CD4-positive, CD25-positive, alpha-beta regulatory T cell (primary cell): ENCODE measurements around the gene SCART1. TPM values are rescaled to one million over a fixed set of nuclear protein-coding genes. Genes with fewer than 3 reads are reported as not detected.
"Not testable (repeated sequence)": the region's sequence is repeated elsewhere in the genome, so short reads cannot be mapped to it uniquely, and the experiment has no call there.

ENCODE experiments used
- ATAC-seq, 2 donors: fragments of 150-1000 bp; cut with Tn5 transposase; one replicate each; pipeline ENCODE4 v1.10.0; 2021; ENCODE audit warnings: low read depth in 2 of 2, moderate number of reproducible peaks in 2 of 2, moderate library complexity in 1 of 2
- DNase-seq, 3 donors: peaks; one replicate each; pipeline versions ENCODE4 v3.0.0 to v3.0.0-alpha.2; 2012 to 2022; ENCODE audit warnings: mixed read lengths in 1 of 3
- H3K27ac ChIP-seq: one replicate; pipeline ENCODE4 v1.7.0; 2013; ENCODE audit warnings: mild to moderate bottlenecking, low read length; ENCODE audit not compliant: insufficient read depth, poor library complexity, severe bottlenecking
- H3K27me3 ChIP-seq: one replicate; pipeline ENCODE4 v1.7.0; 2013; ENCODE audit warnings: low read length; ENCODE audit not compliant: control insufficient read depth, insufficient read depth
- H3K36me3 ChIP-seq: one replicate; pipeline ENCODE4 v1.7.0; 2013; ENCODE audit warnings: mild to moderate bottlenecking, low read length, moderate library complexity; ENCODE audit not compliant: control insufficient read depth, insufficient read depth
- H3K4me1 ChIP-seq: 2 replicates; pipeline ENCODE4 v1.7.0; 2013; ENCODE audit warnings: mild to moderate bottlenecking, low read length; ENCODE audit not compliant: insufficient read depth, control insufficient read depth, poor library complexity, severe bottlenecking
- H3K4me3 ChIP-seq: one replicate; pipeline ENCODE4 v1.7.0; 2013; ENCODE audit warnings: low read depth, mild to moderate bottlenecking, low read length, moderate library complexity
- H3K9me3 ChIP-seq, 2 experiments: 1 replicate in 1 of 2; 2 replicates in 1 of 2; pipeline ENCODE4 v1.7.0; 2013; ENCODE audit warnings: low read length in 2 of 2, mild to moderate bottlenecking in 1 of 2, moderate library complexity in 1 of 2; ENCODE audit not compliant: control insufficient read depth in 2 of 2
- H3K27ac Mint-ChIP-seq, 3 donors: one replicate each; pipeline ENCODE4 v1.8.0; 2020 to 2022; ENCODE audit warnings: mild to moderate bottlenecking in 3 of 3, mixed read lengths in 3 of 3, moderate library complexity in 2 of 3
- H3K27me3 Mint-ChIP-seq: one replicate; pipeline ENCODE4 v1.8.0; 2022; ENCODE audit warnings: mild to moderate bottlenecking, mixed read lengths
- H3K36me3 Mint-ChIP-seq: one replicate; pipeline ENCODE4 v1.8.0; 2020; ENCODE audit warnings: mixed read lengths
- H3K4me1 Mint-ChIP-seq, 4 donors: one replicate each; pipeline ENCODE4 v1.8.0; 2020 to 2022; ENCODE audit warnings: mixed read lengths in 4 of 4, mild to moderate bottlenecking in 1 of 4
- H3K4me3 Mint-ChIP-seq, 4 donors: one replicate each; pipeline ENCODE4 v1.8.0; 2020 to 2022; ENCODE audit warnings: mild to moderate bottlenecking in 4 of 4, mixed read lengths in 4 of 4, moderate library complexity in 3 of 4
- H3K9me3 Mint-ChIP-seq, 7 donors: one replicate each; pipeline ENCODE4 v1.8.0; 2020 to 2022; ENCODE audit warnings: mixed read lengths in 7 of 7, mild to moderate bottlenecking in 3 of 7, moderate library complexity in 2 of 7
- polyA plus RNA-seq, 4 donors: library from polyadenylated mRNA; unstranded; fragments of 300-500 nt; fragmentation: Illumina TruSeq; gene quantifications; one replicate each; pipeline ENCODE4 v1.2.3, GENCODE V29; 2021
- total RNA-seq: library from RNA; stranded (reverse); gene quantifications from one replicate; pipeline ENCODE4 v1.2.3, GENCODE V29; 2022

Gene SCART1
- total and polyA plus RNA-seq, 5 donors from 2014 or later: 0.03 to 5.6 (median 0.29) TPM; not detected in 2

DNA sequence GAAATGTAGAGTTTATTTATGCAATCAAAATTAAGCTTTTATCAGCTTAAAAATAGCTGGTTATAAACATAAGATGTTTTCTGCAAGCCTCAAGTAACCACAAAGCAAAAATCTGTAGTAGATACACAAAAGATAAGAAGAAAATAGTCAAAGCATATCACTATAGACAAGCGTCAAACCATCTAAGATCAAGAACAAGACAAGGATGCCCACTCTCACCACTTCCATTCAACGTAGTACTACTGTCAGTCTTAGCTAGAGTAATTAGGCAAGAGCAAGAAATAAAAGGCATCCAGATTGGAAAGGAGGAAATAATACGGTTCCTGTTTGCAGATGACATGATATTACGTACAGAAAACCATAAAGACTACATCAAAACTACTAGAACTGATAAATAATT, 56.0 kb downstream of the SCART1 start:
- ATAC-seq (no peak), DNase-seq (no peak)
- Mint-ChIP-seq H3K9me3 (peaks cover 0 to 10% (median 6%) of the 10 kb centered on the region in 7 donors), H3K4me1 (no peaks in the 10 kb centered on the region), H3K27me3 (peaks cover 38% of the 10 kb centered on the region), H3K4me3 (no peak overlapping the region), H3K36me3 (peaks cover 4% of the 10 kb centered on the region), H3K27ac (no peak overlapping the region)
- no peaks in the 10 kb centered on the region for H3K4me1 ChIP-seq
- H3K9me3 ChIP-seq: peaks cover 0 to 9% of the 10 kb centered on the region in 2 experiments
- H3K4me3 ChIP-seq: no peak overlapping the region
- H3K36me3 ChIP-seq: no peaks in the 10 kb centered on the region
- no peak overlapping the region for H3K27ac ChIP-seq
- peaks cover 16% of the 10 kb centered on the region for H3K27me3 ChIP-seq

DNA sequence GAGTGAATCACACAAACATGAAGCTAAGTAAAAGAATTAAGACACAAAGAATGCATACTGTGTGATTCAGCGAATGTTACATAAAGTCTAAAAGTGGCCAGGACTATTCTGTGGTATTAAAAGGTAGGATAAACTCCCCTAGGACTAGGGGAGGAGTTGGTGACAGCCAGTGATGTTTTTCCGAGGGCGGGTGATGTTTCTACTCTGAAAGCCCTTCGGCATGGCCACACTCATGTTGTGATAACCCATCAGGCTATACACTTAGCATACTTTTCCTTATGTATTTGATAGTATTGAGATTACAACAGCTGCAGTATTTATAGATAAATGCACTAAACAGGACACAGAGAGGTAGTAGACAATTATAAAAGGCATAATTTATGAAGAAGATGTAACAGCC, 57.7 kb downstream of the SCART1 start:
- peaks cover 0 to 9% of the 10 kb centered on the region in 2 experiments for H3K9me3 ChIP-seq
- no peak overlapping the region for H3K27ac Mint-ChIP-seq
- peaks cover 4% of the 10 kb centered on the region for H3K36me3 Mint-ChIP-seq
- H3K9me3 Mint-ChIP-seq: peaks cover 0 to 10% (median 4%) of the 10 kb centered on the region in 7 donors
- H3K27me3 Mint-ChIP-seq: peaks cover 44% of the 10 kb centered on the region
- H3K36me3 ChIP-seq: no peaks in the 10 kb centered on the region
- DNase-seq (no peak), ATAC-seq (no peak)
- no peaks in the 10 kb centered on the region for H3K4me1 Mint-ChIP-seq
- no peaks in the 10 kb centered on the region for H3K4me1 ChIP-seq
- H3K4me3 Mint-ChIP-seq: no peak overlapping the region
- no peak overlapping the region for H3K27ac ChIP-seq
- H3K27me3 ChIP-seq: peaks cover 18% of the 10 kb centered on the region
- H3K4me3 ChIP-seq: no peak overlapping the region

GRCh38 chr10:133511907-133512528, 58.3 kb downstream of the SCART1 start:
- Histone ChIP-seq H3K36me3 (no peaks in the 10 kb centered on the region), H3K9me3 (peaks cover 0 to 9% of the 10 kb centered on the region in 2 experiments), H3K4me1 (no peaks in the 10 kb centered on the region), H3K4me3 (no peak overlapping the region), H3K27me3 (peaks cover 18% of the 10 kb centered on the region), H3K27ac (no peak overlapping the region)
- no peak for ATAC-seq
- Mint-ChIP-seq H3K27me3 (peaks cover 50% of the 10 kb centered on the region), H3K27ac (no peak overlapping the region), H3K4me3 (no peak overlapping the region), H3K36me3 (peaks cover 4% of the 10 kb centered on the region), H3K9me3 (peaks cover 0 to 10% (median 4%) of the 10 kb centered on the region in 7 donors), H3K4me1 (no peaks in the 10 kb centered on the region)
- DNase-seq: no peak

DNA sequence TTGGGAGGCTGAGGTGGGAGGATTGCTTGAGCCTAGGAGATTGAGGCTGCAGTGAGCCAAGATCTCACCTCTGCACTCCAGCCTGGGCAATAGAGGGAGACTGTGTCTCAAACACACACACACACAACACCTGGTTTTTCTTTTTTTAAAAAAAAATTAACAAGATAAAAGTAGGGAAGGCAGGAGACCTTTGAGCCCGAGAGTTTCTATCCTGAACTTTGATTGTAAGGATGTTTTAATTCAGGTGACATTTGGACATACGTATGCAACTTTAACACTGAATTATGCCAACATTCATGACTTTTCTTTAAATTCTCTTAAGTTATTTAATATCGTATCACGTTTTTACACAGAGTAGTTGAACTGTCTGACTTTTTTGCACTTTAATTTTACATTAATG, 61.7 kb downstream of the SCART1 start:
- Mint-ChIP-seq H3K9me3 (peaks cover 0 to 2% (median 0%) of the 10 kb centered on the region in 7 donors), H3K36me3 (no peaks in the 10 kb centered on the region), H3K27ac (no peak overlapping the region), H3K27me3 (peaks cover 52% of the 10 kb centered on the region), H3K4me1 (peaks cover 0 to 11% (median 5%) of the 10 kb centered on the region in 4 donors), H3K4me3 (no peak overlapping the region)
- Histone ChIP-seq H3K4me3 (no peak overlapping the region), H3K9me3 (peaks cover 0 to 3% of the 10 kb centered on the region in 2 experiments), H3K27me3 (peaks cover 16% of the 10 kb centered on the region), H3K27ac (no peak overlapping the region), H3K36me3 (no peaks in the 10 kb centered on the region), H3K4me1 (peaks cover 9% of the 10 kb centered on the region)
- DNase-seq (no peak), ATAC-seq (no peak)

DNA sequence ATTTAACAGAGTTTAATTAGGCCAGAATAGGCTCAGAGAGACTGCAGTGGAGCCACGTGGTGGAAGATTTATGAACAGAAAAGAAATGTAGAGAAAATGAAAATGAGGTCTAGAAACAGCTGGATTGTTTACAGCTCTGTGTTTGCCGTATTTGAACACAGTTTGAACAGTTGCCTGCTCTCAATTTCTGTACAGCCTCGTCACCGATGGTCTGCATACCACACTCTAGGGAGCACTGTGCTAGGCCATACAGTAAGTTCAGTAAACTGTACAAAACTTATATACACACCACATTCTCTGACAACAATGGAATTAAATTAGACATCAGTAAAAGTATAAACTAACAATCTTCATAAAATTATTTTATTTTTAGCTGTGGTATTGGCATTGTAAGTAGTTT, 62.3 kb downstream of the SCART1 start:
- ATAC-seq: no peak
- no peak overlapping the region for H3K27ac ChIP-seq
- Mint-ChIP-seq H3K4me1 (peaks cover 0 to 11% (median 6%) of the 10 kb centered on the region in 4 donors), H3K36me3 (no peaks in the 10 kb centered on the region), H3K4me3 (no peak overlapping the region), H3K9me3 (peaks cover 0 to 1% (median 0%) of the 10 kb centered on the region in 7 donors), H3K27ac (no peak overlapping the region), H3K27me3 (peaks cover 52% of the 10 kb centered on the region)
- DNase-seq: no peak
- H3K4me1 ChIP-seq: peaks cover 9% of the 10 kb centered on the region
- H3K9me3 ChIP-seq: no peaks in the 10 kb centered on the region
- H3K4me3 ChIP-seq: no peak overlapping the region
- no peaks in the 10 kb centered on the region for H3K36me3 ChIP-seq
- peaks cover 13% of the 10 kb centered on the region for H3K27me3 ChIP-seq

- not testable (repeated sequence) for H3K36me3 Mint-ChIP-seq, H3K4me3 ChIP-seq, H3K9me3 Mint-ChIP-seq, H3K36me3 ChIP-seq, DNase-seq, H3K4me1 ChIP-seq, ATAC-seq, H3K4me3 Mint-ChIP-seq, H3K27ac Mint-ChIP-seq, H3K27ac ChIP-seq
- Mint-ChIP-seq H3K27me3 (peaks cover 43% of the 10 kb centered on the region), H3K4me1 (peaks cover 0 to 11% (median 6%) of the 10 kb centered on the region in 4 donors)
- Histone ChIP-seq H3K9me3 (peaks cover 5 to 12% of the 10 kb centered on the region in 2 experiments), H3K27me3 (peaks cover 13% of the 10 kb centered on the region)
Observed at GRCh38 chr10:133518517-133518916, 64.8 kb downstream of the SCART1 start.

Other genes starting within 250 kb of the SCART1 start
- not detected for gene UTF1, start 223.7 kb upstream of the SCART1 start, total RNA-seq
- not detected for gene UTF1, start 223.7 kb upstream of the SCART1 start, polyA plus RNA-seq
- gene VENTX, start 216.1 kb upstream of the SCART1 start, total RNA-seq: not detected
- gene VENTX, start 216.1 kb upstream of the SCART1 start, polyA plus RNA-seq: not detected
- 148 TPM for gene ADAM8, start 177.1 kb upstream of the SCART1 start, total RNA-seq
- 10 to 100 TPM; 33.4 to 62.6 (median 49.8) TPM for gene ADAM8, start 177.1 kb upstream of the SCART1 start, polyA plus RNA-seq
- 73.8 TPM for gene TUBGCP2, start 145.1 kb upstream of the SCART1 start, total RNA-seq
- 10 to 100 TPM; 23.5 to 31.8 (median 28.1) TPM for gene TUBGCP2, start 145.1 kb upstream of the SCART1 start, polyA plus RNA-seq
- 29.1 TPM for gene ZNF511, start 145.0 kb upstream of the SCART1 start, total RNA-seq
- 10 to 100 TPM; 67.5 to 96.4 (median 78.7) TPM for gene ZNF511, start 145.0 kb upstream of the SCART1 start, polyA plus RNA-seq
- 1.8 TPM for gene CALY, start 117.0 kb upstream of the SCART1 start, total RNA-seq
- gene CALY, start 117.0 kb upstream of the SCART1 start, polyA plus RNA-seq: 1 to 10 TPM in 2 of 4 donors, under 1 TPM in 2; 0.76 to 1.3 (median 1.00) TPM
- not detected for gene PRAP1, start 106.6 kb upstream of the SCART1 start, total RNA-seq
- not detected for gene PRAP1, start 106.6 kb upstream of the SCART1 start, polyA plus RNA-seq
- 7.1 TPM for gene FUOM, start 95.9 kb upstream of the SCART1 start, total RNA-seq
- 10 to 100 TPM; 12.3 to 21.9 (median 17.9) TPM for gene FUOM, start 95.9 kb upstream of the SCART1 start, polyA plus RNA-seq
- 16.9 TPM for gene ECHS1, start 80.6 kb upstream of the SCART1 start, total RNA-seq
- gene ECHS1, start 80.6 kb upstream of the SCART1 start, polyA plus RNA-seq: 10 to 100 TPM; 76.3 to 91.7 (median 88.9) TPM
- 6.7 TPM for gene PAOX, start 74.7 kb upstream of the SCART1 start, total RNA-seq
- gene PAOX, start 74.7 kb upstream of the SCART1 start, polyA plus RNA-seq: 10 to 100 TPM; 10.1 to 14.3 (median 11.2) TPM
- gene MTG1, start 59.8 kb upstream of the SCART1 start, total RNA-seq: 60.8 TPM
- gene MTG1, start 59.8 kb upstream of the SCART1 start, polyA plus RNA-seq: 10 to 100 TPM; 36.7 to 46.7 (median 37.2) TPM
- not detected for gene SPRN, start 29.3 kb upstream of the SCART1 start, total RNA-seq
- gene SPRN, start 29.3 kb upstream of the SCART1 start, polyA plus RNA-seq: under 1 TPM; 0.10 to 0.77 (median 0.25) TPM
- gene CYP2E1, start 73.4 kb downstream of the SCART1 start, total RNA-seq: 0.37 TPM
- gene CYP2E1, start 73.4 kb downstream of the SCART1 start, polyA plus RNA-seq: under 1 TPM in 1 of 4 donors, not detected in 3; 0.09 TPM
- gene SYCE1, start 111.6 kb downstream of the SCART1 start, total RNA-seq: 1.7 TPM
- under 1 TPM in 2 of 4 donors, not detected in 2; 0.09 to 0.70 TPM for gene SYCE1, start 111.6 kb downstream of the SCART1 start, polyA plus RNA-seq
- gene FRG2B, start 172.8 kb downstream of the SCART1 start, total RNA-seq: not detected
- gene FRG2B, start 172.8 kb downstream of the SCART1 start, polyA plus RNA-seq: not detected